ENCODE results near the gene TNFSF10. TPM values are rescaled to one million over a fixed set of nuclear protein-coding genes. Genes with fewer than 3 reads are reported as not detected.

Gene TNFSF10
- polyA plus RNA-seq, 6 donors from 2014 or later = 26.6 to 67.1 (median 39.4) TPM

Other genes starting within 250 kb of the TNFSF10 start
- not detected for gene GHSR, start 75.0 kb downstream of the TNFSF10 start, polyA plus RNA-seq (ENCODE audit: low read depth in 6 of 6)
- 10 to 100 TPM in 1 of 6 donors, 1 to 10 TPM in 5; 2.2 to 10.1 (median 5.0) TPM for gene NCEH1, start 187.6 kb upstream of the TNFSF10 start, polyA plus RNA-seq (ENCODE audit: low read depth in 6 of 6)
- gene ECT2, start 227.3 kb upstream of the TNFSF10 start, polyA plus RNA-seq (ENCODE audit: low read depth in 6 of 6) = 1 to 10 TPM; 1.2 to 8.5 (median 2.1) TPM